Esophagus (tissue), 2 donors: Measurements from ENCODE around the gene SERPINA7. TPM values are rescaled to one million over a fixed set of nuclear protein-coding genes. Genes with fewer than 3 reads are reported as not detected.
"Not testable (repeated sequence)": the region's sequence is repeated elsewhere in the genome, so short reads cannot be mapped to it uniquely, and the experiment has no call there.

Experiments used
- H3K27ac ChIP-seq, 2 donors: one replicate each; pipeline ENCODE4 v1.5.1; 2013; ENCODE audit warnings: low read depth in 2 of 2, mild to moderate bottlenecking in 2 of 2, inconsistent platforms in 1 of 2, low read length in 1 of 2, moderate library complexity in 1 of 2
- H3K27me3 ChIP-seq, 2 donors: one replicate each; pipeline ENCODE4 v1.6.1; 2013; ENCODE audit warnings: low read length in 2 of 2, control low read depth in 1 of 2, mild to moderate bottlenecking in 1 of 2; ENCODE audit not compliant: insufficient read depth in 2 of 2, control insufficient read depth in 1 of 2
- H3K36me3 ChIP-seq, 2 donors: one replicate each; pipeline ENCODE4 v1.6.1; 2013; ENCODE audit warnings: low read length in 1 of 2; ENCODE audit not compliant: control insufficient read depth in 2 of 2, insufficient read depth in 2 of 2
- H3K4me1 ChIP-seq, 2 donors: one replicate each; pipeline ENCODE4 v1.6.1; 2013; ENCODE audit warnings: low read length in 1 of 2; ENCODE audit not compliant: control insufficient read depth in 2 of 2, insufficient read depth in 2 of 2
- H3K4me3 ChIP-seq, 2 donors: one replicate each; pipeline ENCODE4 v1.5.1; 2013; ENCODE audit warnings: low read length in 2 of 2, mild to moderate bottlenecking in 2 of 2, low read depth in 1 of 2, moderate library complexity in 1 of 2
- H3K9me3 ChIP-seq, 2 donors: one replicate each; pipeline ENCODE4 v1.6.1; 2013; ENCODE audit warnings: mild to moderate bottlenecking in 2 of 2, low read depth in 1 of 2, low read length in 1 of 2, moderate library complexity in 1 of 2; ENCODE audit not compliant: control insufficient read depth in 2 of 2, insufficient read depth in 1 of 2
- WGBS, 2 donors: extraction: QIAGEN DNeasy Blood & Tissue Kit; methylation state at CpG; one replicate each; pipeline ENCODE4 v1.1.7; 2013; 5-methylcytosine and 5-hydroxymethylcytosine counted together
- polyA plus RNA-seq, 2 donors: library from polyadenylated mRNA; stranded (reverse); fragments of 200-250 nt; gene quantifications; one replicate each; pipeline ENCODE4 v1.2.3, GENCODE V29; 2013
- donor health status: healthy with polysubstance abuse.
- donor health status: Bipolar disorder and iron deficiency.

SERPINA7 gene
- polyA plus RNA-seq, 2 donors: not detected

DNA sequence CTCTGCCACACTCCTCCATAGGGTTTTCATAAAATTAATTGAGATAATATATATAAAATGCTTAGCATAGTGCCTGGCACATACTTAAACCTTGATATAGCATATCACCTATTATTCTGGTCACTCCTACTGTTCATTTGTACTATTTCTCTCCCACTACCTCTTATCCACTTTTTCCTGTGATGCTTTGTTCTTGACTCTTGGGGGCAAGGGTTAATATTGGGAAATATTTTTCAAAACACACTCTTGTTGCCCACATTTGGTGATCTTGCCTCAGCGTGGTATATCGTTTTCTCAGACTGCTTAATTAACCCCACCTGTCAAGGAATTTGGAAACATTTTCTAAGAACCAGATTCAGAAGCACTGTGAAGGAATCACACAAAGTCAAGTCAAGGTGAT is 16.3 kb downstream of the SERPINA7 start:
- WGBS, 2 donors: 68 to 88% methylated on average over 2 of the region's 2 CpGs
- Histone ChIP-seq H3K27ac (no peak overlapping the region), H3K4me3 (no peak overlapping the region), H3K36me3 (no peaks in the 10 kb centered on the region), H3K4me1 (no peaks in the 10 kb centered on the region), H3K9me3 (no peaks in the 10 kb centered on the region), H3K27me3 (peaks cover 0 to 4% of the 10 kb centered on the region in 2 donors)

DNA sequence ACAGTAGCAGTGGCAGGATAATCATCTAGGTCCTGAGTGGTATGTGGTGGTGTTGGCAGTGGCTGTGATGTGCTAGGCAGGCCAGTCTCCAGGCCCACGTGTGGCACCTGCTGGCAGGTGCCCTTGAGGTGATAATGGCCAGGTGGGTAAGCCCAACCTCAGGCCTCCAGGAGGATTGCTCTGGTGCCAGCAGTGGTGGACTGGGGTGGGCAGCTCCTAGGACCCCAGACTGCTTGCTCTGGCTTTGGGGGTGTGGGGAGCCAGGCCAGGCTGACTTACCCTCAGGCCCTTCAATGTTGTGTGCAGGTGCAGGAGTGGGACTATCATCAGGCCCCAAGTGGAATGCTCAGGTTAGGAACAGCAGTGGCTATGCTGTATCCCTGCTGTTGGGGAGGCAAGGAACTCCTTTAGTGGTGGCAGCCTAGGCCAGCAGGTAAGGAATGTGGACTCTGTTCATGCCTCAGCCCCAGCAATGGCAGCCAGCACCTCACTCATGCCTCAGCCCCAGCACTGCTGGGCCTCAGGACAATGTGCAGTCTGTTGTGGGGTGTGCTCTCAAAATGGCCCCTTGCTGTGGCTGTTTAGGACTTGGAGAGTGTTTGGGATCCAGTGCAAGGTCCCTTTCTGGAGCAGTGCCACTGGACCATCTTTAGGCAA is 24.3 kb downstream of the SERPINA7 start:
- Histone ChIP-seq H3K36me3 (no peaks in the 10 kb centered on the region), H3K27ac (no peak overlapping the region), H3K9me3 (peaks cover 4 to 11% of the 10 kb centered on the region in 2 donors), H3K27me3 (no peaks in the 10 kb centered on the region), H3K4me3 (no peak overlapping the region), H3K4me1 (no peaks in the 10 kb centered on the region)
- WGBS, 2 donors: 53 to 84% methylated on average over 1 of the region's 1 CpG

DNA sequence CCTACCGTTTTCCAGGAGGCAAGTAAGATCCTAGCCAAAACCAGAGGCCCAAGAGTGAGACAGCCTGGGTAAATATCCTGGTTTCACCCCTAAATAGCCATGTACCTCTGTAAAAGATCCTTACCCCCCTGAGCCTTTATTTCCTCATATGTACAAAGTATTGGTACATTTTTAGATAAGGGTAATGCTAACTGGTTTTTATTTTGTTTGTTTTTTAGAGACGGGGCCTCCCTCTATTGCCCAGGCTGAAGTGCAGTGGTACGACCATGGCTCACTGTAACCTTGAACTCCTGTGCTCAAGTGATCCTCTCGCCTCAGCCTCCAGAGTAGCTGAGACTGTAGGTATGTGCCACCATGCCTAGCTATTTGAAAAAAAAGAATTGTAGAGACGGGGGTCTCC is 29.4 kb downstream of the SERPINA7 start:
- H3K4me1 ChIP-seq: no peaks in the 10 kb centered on the region
- peaks cover under 1 to 6% of the 10 kb centered on the region in 2 donors for H3K9me3 ChIP-seq
- 75 to 86% methylated on average over 5 of the region's 5 CpGs for WGBS, 2 donors
- no peaks in the 10 kb centered on the region for H3K36me3 ChIP-seq
- H3K4me3 ChIP-seq: no peak overlapping the region
- H3K27ac ChIP-seq: no peak overlapping the region
- peaks cover 0 to 2% of the 10 kb centered on the region in 2 donors for H3K27me3 ChIP-seq

DNA sequence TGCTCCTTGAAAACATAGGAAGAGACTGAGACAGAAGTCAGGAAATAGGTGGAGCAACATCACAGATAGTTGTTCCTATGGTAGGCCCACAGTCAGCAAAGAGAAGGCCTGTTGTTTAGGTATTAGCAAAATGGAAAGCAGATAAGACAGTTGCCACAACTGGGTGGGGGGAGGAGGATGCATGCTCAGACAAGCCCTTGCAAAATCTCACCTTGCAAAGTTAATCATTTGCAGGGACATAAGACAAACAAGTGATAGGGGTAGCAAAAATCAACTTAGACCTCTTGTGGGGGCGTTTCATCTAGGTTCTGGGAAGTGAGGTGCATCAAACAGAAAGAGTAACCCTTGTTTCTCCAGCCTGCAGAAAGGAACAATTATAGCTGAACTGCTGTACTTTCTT is 30.7 kb downstream of the SERPINA7 start:
- no peaks in the 10 kb centered on the region for H3K9me3 ChIP-seq
- H3K27me3 ChIP-seq: peaks cover 0 to 2% of the 10 kb centered on the region in 2 donors
- no peaks in the 10 kb centered on the region for H3K4me1 ChIP-seq
- no peak overlapping the region for H3K27ac ChIP-seq
- no peak overlapping the region for H3K4me3 ChIP-seq
- 0 to 14% methylated on average over 1 of the region's 1 CpG for WGBS, 2 donors
- no peaks in the 10 kb centered on the region for H3K36me3 ChIP-seq

DNA sequence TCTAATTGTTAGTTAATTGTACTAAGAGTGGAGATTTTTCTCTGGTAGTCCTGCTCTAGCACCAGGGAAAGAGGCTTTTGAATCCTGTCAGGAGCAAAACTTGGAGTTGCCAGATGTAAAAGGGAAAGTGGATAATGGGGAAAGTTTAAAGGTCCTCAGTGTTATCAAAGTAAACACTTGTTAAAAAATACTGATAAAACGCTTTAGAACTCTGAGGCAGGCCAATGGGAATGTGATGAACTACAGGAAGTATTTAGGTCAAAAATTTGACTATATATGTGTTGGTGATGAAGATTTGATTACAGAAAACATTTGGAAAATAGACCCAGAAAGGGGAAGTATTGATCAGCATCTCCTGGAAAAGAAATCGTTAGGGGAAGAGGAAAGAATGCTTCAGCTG is 32.8 kb downstream of the SERPINA7 start:
- H3K27me3 ChIP-seq: peaks cover 0 to 2% of the 10 kb centered on the region in 2 donors
- 40% methylated on average over 2 of the region's 2 CpGs for WGBS, 2 donors
- H3K4me1 ChIP-seq: no peaks in the 10 kb centered on the region
- no peaks in the 10 kb centered on the region for H3K9me3 ChIP-seq
- H3K36me3 ChIP-seq: no peaks in the 10 kb centered on the region
- H3K27ac ChIP-seq: no peak overlapping the region
- no peak overlapping the region for H3K4me3 ChIP-seq

DNA sequence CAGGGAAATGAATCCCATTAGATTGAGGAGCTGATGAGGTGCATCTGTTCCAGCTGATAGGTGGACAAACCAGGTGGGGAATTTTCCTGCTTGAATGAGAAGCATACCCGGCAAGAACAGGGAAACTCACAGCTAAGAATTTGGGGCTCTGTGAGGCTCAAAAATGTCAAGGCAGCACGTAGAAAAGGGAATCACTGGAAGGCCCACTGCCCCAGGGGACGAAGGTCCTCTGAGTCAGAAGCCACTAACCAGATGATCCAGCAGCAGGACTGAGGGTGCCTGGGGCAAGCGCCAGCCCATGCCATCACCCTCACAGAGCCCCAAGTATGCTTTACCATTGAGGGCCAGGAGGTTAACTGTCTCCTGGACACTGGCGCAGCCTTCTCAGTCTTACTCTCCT is 37.9 kb downstream of the SERPINA7 start:
- H3K4me3 ChIP-seq, H3K27ac ChIP-seq, H3K9me3 ChIP-seq, H3K27me3 ChIP-seq, H3K4me1 ChIP-seq, H3K36me3 ChIP-seq: not testable (repeated sequence)
- 58 to 82% methylated on average over 4 to 5 of the region's 5 CpGs for WGBS, 2 donors

DNA sequence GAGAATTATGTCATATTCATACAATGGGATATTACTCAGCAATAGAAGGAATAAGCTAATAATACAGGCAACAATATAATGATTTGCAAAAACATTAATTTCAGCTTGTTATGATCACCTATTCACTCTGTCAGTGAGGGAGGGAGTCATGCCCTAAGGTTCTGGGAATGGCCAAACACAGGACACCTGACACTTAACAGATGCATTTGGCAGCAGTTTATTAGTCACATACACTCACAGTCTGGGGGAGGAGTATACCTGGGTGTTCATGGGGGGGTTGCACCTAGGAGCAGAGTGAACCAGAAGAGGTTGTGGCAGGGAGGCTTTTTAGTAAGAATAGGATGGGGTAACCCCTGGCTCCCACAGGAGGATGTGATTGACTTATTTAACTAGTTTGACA is 38.3 kb downstream of the SERPINA7 start:
- H3K4me1 ChIP-seq: no peaks in the 10 kb centered on the region
- no peaks in the 10 kb centered on the region for H3K9me3 ChIP-seq
- H3K27ac ChIP-seq: no peak overlapping the region
- H3K27me3 ChIP-seq: no peaks in the 10 kb centered on the region
- no peaks in the 10 kb centered on the region for H3K36me3 ChIP-seq
- no peak overlapping the region for H3K4me3 ChIP-seq

DNA sequence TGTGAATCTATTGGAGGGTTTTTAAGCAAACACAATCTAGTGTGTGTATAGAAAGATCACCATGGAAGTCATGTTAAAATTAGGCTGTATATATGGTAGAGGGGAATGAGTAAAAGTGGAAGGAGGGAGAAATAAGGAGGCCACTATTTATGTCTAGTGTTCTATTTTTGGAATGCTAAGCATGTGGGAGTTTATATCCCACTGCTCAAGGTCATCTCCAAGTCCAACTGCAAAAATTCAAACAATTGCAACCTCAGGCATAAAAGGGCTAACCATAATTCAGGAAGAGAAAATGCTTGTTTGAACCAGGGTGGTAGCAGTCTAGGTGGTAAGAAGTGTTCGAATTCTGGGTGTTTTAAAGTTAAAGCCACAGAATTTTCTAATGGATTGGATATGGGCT is 39.2 kb downstream of the SERPINA7 start:
- H3K27ac ChIP-seq: no peak overlapping the region
- H3K27me3 ChIP-seq: no peaks in the 10 kb centered on the region
- no peaks in the 10 kb centered on the region for H3K9me3 ChIP-seq
- WGBS, 2 donors: 35 to 39% methylated on average over 1 of the region's 1 CpG
- H3K36me3 ChIP-seq: no peaks in the 10 kb centered on the region
- no peak overlapping the region for H3K4me3 ChIP-seq
- H3K4me1 ChIP-seq: no peaks in the 10 kb centered on the region

DNA sequence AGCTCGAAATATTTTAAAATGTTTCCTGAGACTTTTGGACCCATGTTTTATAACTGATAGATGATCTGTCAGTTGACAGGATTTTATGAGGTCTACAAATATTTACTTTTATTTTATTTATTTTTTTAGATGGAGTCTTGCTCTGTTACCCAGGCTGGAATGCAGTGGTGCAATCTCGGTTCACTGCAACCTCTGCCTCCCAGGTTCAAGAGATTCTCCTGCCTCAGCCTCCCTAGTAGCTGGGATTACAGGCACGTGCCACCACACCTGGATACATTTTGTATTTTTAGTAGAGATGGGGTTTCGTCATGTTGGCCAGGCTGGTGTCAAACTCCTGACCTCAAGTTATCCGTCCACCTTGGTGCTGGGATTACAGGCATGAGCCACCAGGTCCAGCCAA is 50.0 kb downstream of the SERPINA7 start:
- 62 to 77% methylated on average over 5 of the region's 5 CpGs for WGBS, 2 donors
- H3K9me3 ChIP-seq, H3K27ac ChIP-seq, H3K27me3 ChIP-seq, H3K36me3 ChIP-seq, H3K4me1 ChIP-seq, H3K4me3 ChIP-seq: not testable (repeated sequence)
